GM12878 (cell line): ENCODE data around the gene CFAP161. TPM values are rescaled to one million over a fixed set of nuclear protein-coding genes. Genes with fewer than 3 reads are reported as not detected.

Experiments
- ATAC-seq: fragments of 200-7000 bp; cut with Tn5 transposase; 3 replicates; pipeline ENCODE4 v1.9.1; 2020; ENCODE audit warnings: mild to moderate bottlenecking, moderate library complexity
- BruUV-seq: library from RNA; stranded (reverse); fragments of 400-500 nt; replicated peaks from 2 replicates; lab custom pipeline; 2021; lab: Mats Ljungman, UMichigan
- CTCF ChIA-PET: fragments of 300-600 bp; sonication (Branson Sonifier 250); formaldehyde crosslinking; extraction: SDS; loops from one replicate; lab custom pipeline; 2021; ENCODE audit warnings: inconsistent platforms; lab: Yijun Ruan, JAX
- POLR2A ChIA-PET: fragments of 350-600 bp; formaldehyde crosslinking; extraction: SDS; loops from one replicate; lab custom pipeline; 2021; ENCODE audit warnings: inconsistent platforms; lab: Charles Lee
- RAD21 ChIA-PET: fragments of 300-600 bp; sonication (Branson Sonifier 250); formaldehyde crosslinking; loops from one replicate; lab custom pipeline; 2023; ENCODE audit warnings: antibody characterized with exemption; ENCODE audit not compliant: unreplicated experiment; lab: Charles Lee
- SMC1A ChIA-PET: fragments of 300-600 bp; sonication (Branson Sonifier 250); formaldehyde crosslinking; loops from one replicate; lab custom pipeline; 2023; ENCODE audit not compliant: unreplicated experiment, uncharacterized antibody; lab: Charles Lee
- DNase-seq: peaks from one replicate; pipeline ENCODE4 v3.0.0-alpha.2; 2011; ENCODE audit warnings: low read depth, low spot score
- FAIRE-seq: peaks from 3 replicates; lab custom pipeline; 2011; peaks lifted over from hg19 to GRCh38; lab: Jason Lieb, UNC
- H2AFZ ChIP-seq: 2 replicates; pipeline ENCODE4 v1.6.0; 2011; ENCODE audit warnings: low read depth, low read length, control low read depth; ENCODE audit not compliant: control insufficient read depth
- H3K27ac ChIP-seq: 2 replicates; pipeline ENCODE4 v1.5.1; 2011; ENCODE audit warnings: control low read depth; ENCODE audit not compliant: control insufficient read depth, insufficient read depth
- H3K27me3 ChIP-seq, 2 experiments: replicated peaks in 1 of 2; 2 replicates each; pipeline versions ENCODE4 v1.6.0 to v1.6.1; 2011; ENCODE audit warnings: low read length in 1 of 2; ENCODE audit not compliant: control insufficient read depth in 2 of 2, insufficient read depth in 2 of 2
- H3K36me3 ChIP-seq, 2 experiments: 2 replicates each; pipeline ENCODE4 v1.5.1; 2011; ENCODE audit warnings: low read length in 1 of 2; ENCODE audit not compliant: control insufficient read depth in 2 of 2, insufficient read depth in 2 of 2
- H3K4me1 ChIP-seq: 2 replicates; pipeline ENCODE4 v1.6.1; 2011; ENCODE audit warnings: mild to moderate bottlenecking, low read length, moderate library complexity, mixed read lengths; ENCODE audit not compliant: control insufficient read depth, insufficient read depth
- H3K4me2 ChIP-seq: 2 replicates; pipeline ENCODE4 v1.6.0; 2011; ENCODE audit warnings: control low read depth; ENCODE audit not compliant: control insufficient read depth, insufficient read depth
- H3K4me3 ChIP-seq: fragments of 200-600 bp; sonication (generic); 2 replicates; pipeline ENCODE4 v1.5.1; 2016
- H3K79me2 ChIP-seq: 2 replicates; pipeline ENCODE4 v1.6.0; 2011; ENCODE audit warnings: low read length; ENCODE audit not compliant: control insufficient read depth, insufficient read depth
- H3K9ac ChIP-seq: 2 replicates; pipeline ENCODE4 v1.8.0; 2011; ENCODE audit warnings: low read length, control low read depth, mixed read lengths; ENCODE audit not compliant: control insufficient read depth, insufficient read depth
- H3K9me3 ChIP-seq: replicated peaks from 3 replicates; pipeline ENCODE4 v1.5.1; 2011; ENCODE audit warnings: mild to moderate bottlenecking, low read length; ENCODE audit not compliant: control insufficient read depth, insufficient read depth
- H4K20me1 ChIP-seq: 2 replicates; pipeline ENCODE4 v1.6.0; 2011; ENCODE audit not compliant: control insufficient read depth, insufficient read depth
- BRCA1 ChIP-seq: IDR thresholded peaks from 2 replicates; pipeline ENCODE4 v1.6.1; 2011; ENCODE audit warnings: low read depth, low read length, improper control_type of control experiment
- CEBPB ChIP-seq, 2 experiments: fragments of 150-350 bp in 1 of 2; IDR thresholded peaks; 2 replicates each; pipeline ENCODE4 v1.6.1; 2012 to 2014; ENCODE audit warnings: low read depth in 2 of 2, low read length in 2 of 2, borderline replicate concordance in 1 of 2, inconsistent platforms in 1 of 2
- CHD4 ChIP-seq: fragments of 200-600 bp; sonication (generic); IDR thresholded peaks from 2 replicates; pipeline ENCODE4 v1.6.1; 2016; ENCODE audit warnings: mild to moderate bottlenecking
- ETV6 ChIP-seq, 2 experiments: fragments of 450-650 bp in 1 of 2; IDR thresholded peaks in 1 of 2; conservative IDR thresholded peaks in 1 of 2; 2 replicates each; pipeline ENCODE4 v1.6.1; 2014; ENCODE audit warnings: antibody characterized with exemption in 1 of 2, borderline replicate concordance in 1 of 2, low read depth in 1 of 2, mild to moderate bottlenecking in 1 of 2, moderate library complexity in 1 of 2
- HDGF ChIP-seq: fragments of 450-650 bp; IDR thresholded peaks from 2 replicates; pipeline ENCODE4 v1.6.1; 2016; ENCODE audit warnings: antibody characterized with exemption
- KDM1A ChIP-seq: fragments of 200-600 bp; sonication (generic); IDR thresholded peaks from 2 replicates; pipeline ENCODE4 v1.6.1; 2016; ENCODE audit warnings: borderline replicate concordance
- MEF2B ChIP-seq: fragments of 450-650 bp; IDR thresholded peaks from 2 replicates; pipeline ENCODE4 v1.6.1; 2018; ENCODE audit warnings: mild to moderate bottlenecking, moderate library complexity; ENCODE audit not compliant: partially characterized antibody, poor library complexity, severe bottlenecking
- MTA3 ChIP-seq: IDR thresholded peaks from 2 replicates; pipeline ENCODE4 v1.6.1; 2012; ENCODE audit warnings: low read length, inconsistent platforms, borderline replicate concordance
- RAD51 ChIP-seq: fragments of 450-650 bp; IDR thresholded peaks from 2 replicates; pipeline ENCODE4 v1.6.1; 2016; ENCODE audit warnings: moderate library complexity, mild to moderate bottlenecking, inconsistent platforms
- SP1 ChIP-seq: IDR thresholded peaks from one replicate; pipeline ENCODE4 v1.6.1; 2011; ENCODE audit warnings: low read depth, low read length
- WGBS: methylation state at CpG from one replicate; pipeline ENCODE4 v1.1.6; 2016; ENCODE audit warnings: low lambda C conversion rate; ENCODE audit not compliant: insufficient replicate concordance, insufficient coverage; ENCODE audit errors: missing lambda C conversion rate; 5-methylcytosine and 5-hydroxymethylcytosine counted together
- in situ Hi-C: fragments of 300-500 bp; cut with MboI; formaldehyde crosslinking; loops from 9 replicates; pipeline ENCODE4 v1.14.3; 2018; ENCODE audit warnings: mixed read lengths
- intact Hi-C: fragments of 100-400 bp; cut with micrococcal nuclease; formaldehyde crosslinking; loops from one replicate; pipeline ENCODE4 v1.14.2; 2022; ENCODE audit not compliant: unreplicated experiment
- polyA plus RNA-seq, 11 experiments: library from polyadenylated mRNA; depleted of rRNA in 4 of 11; unstranded in 6 of 11; stranded (reverse) in 5 of 11; fragments of >200 nt; fragmentation: Nextera tagmentation in 4 of 11; fragmentation: Illumina TruSeq in 1 of 11; extraction: Ambion mirVana in 4 of 11; extraction: Trizol in 1 of 11; gene quantifications; 1 replicate in 1 of 11; 2 replicates in 10 of 11; pipeline versions ENCODE4 v1.2.1 to v1.2.3, GENCODE V29; 2011 to 2016; ENCODE audit warnings: inconsistent platforms in 2 of 11, missing spikeins in 2 of 11, low read depth in 1 of 11
- total RNA-seq, 4 experiments: library from RNA; depleted of rRNA in 3 of 4; stranded (reverse); fragments of >200 nt in 3 of 4; fragmentation: Illumina TruSeq in 1 of 4; extraction: Trizol in 1 of 4; gene quantifications; 2 replicates each; pipeline versions ENCODE4 v1.2.1 to v1.2.3, GENCODE V29; 2013 to 2021
- TF ChIP-seq, protein P1 (sequence below): fragments of 450-650 bp; formaldehyde crosslinking; IDR thresholded peaks from 2 replicates; pipeline ENCODE4 v1.4.0; 2022; ENCODE audit warnings: mild to moderate bottlenecking, moderate library complexity
- TF ChIP-seq, protein P2 (sequence below): IDR thresholded peaks from 2 replicates; pipeline ENCODE4 v1.6.1; 2011; ENCODE audit warnings: borderline replicate concordance, low read depth, mild to moderate bottlenecking, moderate library complexity, mixed read lengths, low read length; ENCODE audit not compliant: insufficient read depth; ENCODE audit errors: extremely low read length

CFAP161 gene
- total and polyA plus RNA-seq, 10 of the 15 experiments (the other 5 are each of a cell fraction or from before 2014, with no cell fraction given): 0.31 TPM; not detected in 9

DNA sequence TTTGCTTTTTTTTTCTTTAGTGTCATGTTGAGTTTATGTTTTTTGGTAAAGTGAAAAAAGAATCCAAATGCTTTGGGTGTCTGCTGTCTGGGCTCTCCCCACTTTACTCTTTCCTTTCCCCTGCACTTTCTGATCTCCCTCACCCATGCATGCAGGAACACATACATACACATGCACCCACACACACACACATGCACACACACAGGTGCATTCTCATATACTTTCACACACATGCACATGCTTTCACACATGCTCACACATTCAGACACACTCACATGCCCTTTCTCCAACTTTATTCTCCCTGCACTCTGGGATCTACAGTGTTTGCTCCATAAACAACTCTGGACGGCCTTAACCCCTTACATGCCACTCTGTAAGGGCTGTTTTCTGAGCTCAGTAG is 46.4 kb upstream of the CFAP161 start (continued):
- TF ChIP-seq, protein P1, sequence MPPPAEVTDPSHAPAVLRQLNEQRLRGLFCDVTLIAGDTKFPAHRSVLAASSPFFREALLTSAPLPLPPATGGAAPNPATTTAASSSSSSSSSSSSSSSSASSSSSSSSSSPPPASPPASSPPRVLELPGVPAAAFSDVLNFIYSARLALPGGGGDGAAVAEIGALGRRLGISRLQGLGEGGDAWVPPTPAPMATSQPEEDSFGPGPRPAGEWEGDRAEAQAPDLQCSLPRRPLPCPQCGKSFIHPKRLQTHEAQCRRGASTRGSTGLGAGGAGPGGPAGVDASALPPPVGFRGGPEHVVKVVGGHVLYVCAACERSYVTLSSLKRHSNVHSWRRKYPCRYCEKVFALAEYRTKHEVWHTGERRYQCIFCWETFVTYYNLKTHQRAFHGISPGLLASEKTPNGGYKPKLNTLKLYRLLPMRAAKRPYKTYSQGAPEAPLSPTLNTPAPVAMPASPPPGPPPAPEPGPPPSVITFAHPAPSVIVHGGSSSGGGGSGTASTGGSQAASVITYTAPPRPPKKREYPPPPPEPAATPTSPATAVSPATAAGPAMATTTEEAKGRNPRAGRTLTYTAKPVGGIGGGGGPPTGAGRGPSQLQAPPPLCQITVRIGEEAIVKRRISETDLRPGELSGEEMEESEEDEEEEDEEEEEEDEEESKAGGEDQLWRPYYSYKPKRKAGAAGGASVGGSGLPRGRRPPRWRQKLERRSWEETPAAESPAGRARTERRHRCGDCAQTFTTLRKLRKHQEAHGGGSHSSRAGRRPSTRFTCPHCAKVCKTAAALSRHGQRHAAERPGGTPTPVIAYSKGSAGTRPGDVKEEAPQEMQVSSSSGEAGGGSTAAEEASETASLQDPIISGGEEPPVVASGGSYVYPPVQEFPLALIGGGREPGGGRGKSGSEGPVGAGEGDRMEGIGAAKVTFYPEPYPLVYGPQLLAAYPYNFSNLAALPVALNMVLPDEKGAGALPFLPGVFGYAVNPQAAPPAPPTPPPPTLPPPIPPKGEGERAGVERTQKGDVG (CRISPR knock-in tag): no peak
- TF ChIP-seq MEF2B (no peak), SP1 (no peak), MTA3 (no peak), KDM1A (no peak), HDGF (no peak), CHD4 (no peak)
- TF ChIP-seq, protein P2, sequence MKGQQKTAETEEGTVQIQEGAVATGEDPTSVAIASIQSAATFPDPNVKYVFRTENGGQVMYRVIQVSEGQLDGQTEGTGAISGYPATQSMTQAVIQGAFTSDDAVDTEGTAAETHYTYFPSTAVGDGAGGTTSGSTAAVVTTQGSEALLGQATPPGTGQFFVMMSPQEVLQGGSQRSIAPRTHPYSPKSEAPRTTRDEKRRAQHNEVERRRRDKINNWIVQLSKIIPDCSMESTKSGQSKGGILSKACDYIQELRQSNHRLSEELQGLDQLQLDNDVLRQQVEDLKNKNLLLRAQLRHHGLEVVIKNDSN: no peak

DNA sequence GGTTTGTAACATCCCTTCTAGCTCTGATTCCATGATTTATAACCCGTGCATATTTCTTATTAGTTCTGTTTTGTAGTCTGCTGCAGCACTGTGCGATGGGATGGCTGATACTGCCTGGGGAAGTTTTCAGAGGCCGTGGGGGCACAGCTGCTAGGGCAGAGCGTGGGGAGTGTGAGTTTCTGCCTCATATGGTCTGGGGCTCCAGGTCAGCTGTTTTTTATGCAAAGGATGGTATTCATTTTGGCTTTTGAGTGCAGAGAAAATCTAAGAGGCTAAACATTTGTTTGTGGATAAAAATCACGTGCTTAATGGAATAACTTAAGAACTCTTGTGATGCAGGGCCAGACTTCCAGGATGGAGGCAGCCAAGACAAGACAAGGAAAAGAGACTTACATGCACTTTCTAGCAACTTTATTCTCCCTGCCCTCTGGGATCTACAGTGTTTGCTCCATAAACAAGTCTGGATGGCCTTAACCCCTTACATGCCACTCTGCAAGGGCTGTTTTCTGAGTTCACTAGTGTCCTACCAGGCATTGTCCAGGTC is 45.5 kb upstream of the CFAP161 start:
- BruUV-seq: no TSS peak
- intact Hi-C loops: no loop called here
- CTCF ChIA-PET: no interaction called here

More for the DNA sequence above, 45.5 kb upstream of the CFAP161 start:
- no peak for ATAC-seq
- Histone ChIP-seq H3K27me3 (peaks cover 0 to 4% of the 10 kb centered on the region in 2 experiments), H3K27ac (no peak overlapping the region), H3K9ac (no peak overlapping the region), H3K36me3 (no peaks in the 10 kb centered on the region), H3K9me3 (no peaks in the 10 kb centered on the region), H2AFZ (no peak overlapping the region), H4K20me1 (no peaks in the 10 kb centered on the region), H3K79me2 (no peaks in the 10 kb centered on the region), H3K4me2 (no peak overlapping the region), H3K4me3 (no peak overlapping the region)
- FAIRE-seq: no peak
- WGBS: 20% methylated on average over 5 of the region's 5 CpGs
- POLR2A ChIA-PET: no interaction called here
- DNase-seq: no peak
- in situ Hi-C loops: no loop called here
- SMC1A ChIA-PET: no interaction called here
- TF ChIP-seq CEBPB (IDR thresholded peaks at IDR 0.05; ENCODE audit: borderline replicate concordance in 1 of 2, low read depth in 2 of 2, low read length in 2 of 2) (no peak), ETV6 (conservative IDR thresholded peaks at IDR 0.05 in 1 of 2, IDR thresholded peaks at IDR 0.05 in 1 of 2; ENCODE audit: borderline replicate concordance in 1 of 2, low read depth in 1 of 2) (no peak), BRCA1 (no peak), RAD51 (no peak)
- TF ChIP-seq, all 136 proteins: peak for 0
- RAD21 ChIA-PET: no interaction called here
- H3K4me1 ChIP-seq: no peaks in the 10 kb centered on the region; the same call in 1 of the 2 replicates
